K562 (cell line): ENCODE results near the gene CCSER1. TPM values are rescaled to one million over a fixed set of nuclear protein-coding genes. Genes with fewer than 3 reads are reported as not detected.

Experiments used
- ATAC-seq: fragments of 200-7000 bp; cut with Tn5 transposase; 3 replicates; pipeline ENCODE4 v1.9.1; 2020; ENCODE audit warnings: moderate library complexity
- BruUV-seq: library from RNA; stranded (reverse); fragments of 400-500 nt; replicated peaks from 2 replicates; lab custom pipeline; 2021; lab: Mats Ljungman, UMichigan
- CTCF ChIA-PET: fragments of 300-600 bp; formaldehyde crosslinking; extraction: SDS; loops from one replicate; lab custom pipeline; 2021; ENCODE audit warnings: low intra/inter-chr PET ratio; lab: Yijun Ruan, JAX
- POLR2A ChIA-PET: fragments of 300-600, 350-650 bp; sonication (Branson Sonifier 250); formaldehyde crosslinking; extraction: SDS; loops from one replicate; lab custom pipeline; 2021; ENCODE audit warnings: antibody characterized with exemption, inconsistent platforms; lab: Yijun Ruan, JAX
- DNase-seq, 4 experiments: peaks; one replicate each; pipeline versions ENCODE4 v3.0.0 to v3.0.0-alpha.2; 2011 to 2018; ENCODE audit warnings: low spot score in 3 of 4, mixed read lengths in 3 of 4; ENCODE audit errors: extremely low read depth in 1 of 4
- FAIRE-seq: peaks from 2 replicates; lab custom pipeline; 2011; peaks lifted over from hg19 to GRCh38; lab: Jason Lieb, UNC
- H2AFZ ChIP-seq: 2 replicates; pipeline ENCODE4 v1.6.0; 2011; ENCODE audit warnings: low read depth, low read length, control low read depth, inconsistent platforms
- H3K27ac ChIP-seq: fragments of 200-600 bp; 3 replicates; pipeline ENCODE4 v1.8.0; 2011; ENCODE audit warnings: low read depth, mild to moderate bottlenecking, control low read depth, inconsistent platforms, low read length, moderate library complexity, mixed read lengths; ENCODE audit errors: extremely low read depth
- H3K27me3 ChIP-seq, 2 experiments: fragments of 300-600 bp in 1 of 2; 2 replicates in 1 of 2; 3 replicates in 1 of 2; pipeline versions ENCODE4 v1.6.0 to v1.8.0; 2011; ENCODE audit warnings: inconsistent platforms in 2 of 2, low read length in 2 of 2, mild to moderate bottlenecking in 1 of 2, mixed read lengths in 1 of 2, moderate library complexity in 1 of 2; ENCODE audit not compliant: control insufficient read depth in 2 of 2, insufficient read depth in 2 of 2
- H3K36me3 ChIP-seq: fragments of 300-600 bp; 3 replicates; pipeline ENCODE4 v1.8.0; 2011; ENCODE audit warnings: mild to moderate bottlenecking, low read length, inconsistent platforms; ENCODE audit not compliant: control insufficient read depth, insufficient read depth
- H3K4me1 ChIP-seq, 2 experiments: fragments of 200-600 bp in 1 of 2; replicated peaks in 1 of 2; 2 replicates in 1 of 2; 3 replicates in 1 of 2; pipeline versions ENCODE4 v1.5.1 to v1.8.0; 2011; ENCODE audit warnings: inconsistent platforms in 2 of 2, low read length in 2 of 2, mild to moderate bottlenecking in 1 of 2, mixed read lengths in 1 of 2, moderate library complexity in 1 of 2; ENCODE audit not compliant: control insufficient read depth in 2 of 2, insufficient read depth in 2 of 2
- H3K4me2 ChIP-seq: 2 replicates; pipeline ENCODE4 v1.6.1; 2011; ENCODE audit warnings: low read length, control low read depth, inconsistent platforms, mixed read lengths; ENCODE audit not compliant: insufficient read depth
- H3K4me3 ChIP-seq: fragments of 200-600 bp; sonication (generic), shearing (Covaris generic); 2 replicates; pipeline ENCODE4 v1.5.1; 2016; ENCODE audit warnings: control low read depth, inconsistent platforms
- H3K79me2 ChIP-seq: fragments of 200-600 bp; 3 replicates; pipeline ENCODE4 v1.8.0; 2011; ENCODE audit warnings: low read length, inconsistent platforms; ENCODE audit not compliant: control insufficient read depth, insufficient read depth
- H3K9ac ChIP-seq, 2 experiments: 2 replicates each; pipeline versions ENCODE4 v1.6.0 to v1.6.1; 2011; ENCODE audit warnings: low read depth in 2 of 2, low read length in 2 of 2, control low read depth in 1 of 2, inconsistent platforms in 1 of 2, mild to moderate bottlenecking in 1 of 2, mixed read lengths in 1 of 2; ENCODE audit not compliant: insufficient read depth in 1 of 2
- H3K9me1 ChIP-seq: one replicate; pipeline ENCODE4 v1.6.0; 2011; ENCODE audit warnings: inconsistent platforms, mild to moderate bottlenecking, low read length, moderate library complexity; ENCODE audit not compliant: control insufficient read depth, insufficient read depth
- H3K9me3 ChIP-seq: replicated peaks from 2 replicates; pipeline ENCODE4 v1.5.1; 2011; ENCODE audit warnings: low read depth, low read length, inconsistent platforms; ENCODE audit not compliant: control insufficient read depth, insufficient read depth
- H4K20me1 ChIP-seq: replicated peaks from 2 replicates; pipeline ENCODE4 v1.6.1; 2011; ENCODE audit warnings: low read length, inconsistent platforms, mixed read lengths; ENCODE audit not compliant: control insufficient read depth, insufficient read depth
- DLX4 ChIP-seq: fragments of 250-450 bp; sonication (Bioruptor Pico); IDR thresholded peaks from 2 replicates; pipeline ENCODE4 v1.6.1; 2021; ENCODE audit warnings: mild to moderate bottlenecking
- HMG20A ChIP-seq: fragments of 450-650 bp; formaldehyde crosslinking; conservative IDR thresholded peaks from 2 replicates; pipeline ENCODE4 v1.4.0; 2020; ENCODE audit warnings: mild to moderate bottlenecking, mixed read lengths
- MCM3 ChIP-seq: fragments of 450-650 bp; IDR thresholded peaks from 2 replicates; pipeline ENCODE4 v1.6.1; 2016
- MYBL2 ChIP-seq, 2 experiments: fragments of 450-650 bp in 1 of 2; sonication (generic) in 1 of 2; formaldehyde crosslinking in 1 of 2; IDR thresholded peaks; 2 replicates each; pipeline versions ENCODE4 v1.6.1 to v1.8.1; 2017 to 2022; ENCODE audit warnings: borderline replicate concordance in 1 of 2, inconsistent platforms in 1 of 2, low read depth in 1 of 2, mild to moderate bottlenecking in 1 of 2, missing genetic modification reagents in 1 of 2, moderate library complexity in 1 of 2
- NFE2L1 ChIP-seq: fragments of 450-650 bp; IDR thresholded peaks from 2 replicates; pipeline ENCODE4 v1.6.1; 2016; ENCODE audit warnings: missing genetic modification characterization, low read depth, mild to moderate bottlenecking, missing compliant biosample characterization, moderate library complexity, borderline replicate concordance
- PATZ1 ChIP-seq: fragments of 250-450 bp; sonication (Bioruptor Pico); IDR thresholded peaks from 2 replicates; pipeline ENCODE4 v1.5.0; 2020; ENCODE audit warnings: mild to moderate bottlenecking, borderline replicate concordance
- PYGO2 ChIP-seq: fragments of 450-650 bp; IDR thresholded peaks from 2 replicates; pipeline ENCODE4 v1.6.1; 2016; ENCODE audit warnings: mild to moderate bottlenecking, missing genetic modification characterization, moderate library complexity, missing compliant biosample characterization
- SMARCA5 ChIP-seq: fragments of 450-650 bp; IDR thresholded peaks from 2 replicates; pipeline ENCODE4 v1.6.1; 2016
- ZHX1 ChIP-seq: fragments of 150-350 bp; conservative IDR thresholded peaks from 2 replicates; pipeline ENCODE4 v1.6.1; 2014; ENCODE audit warnings: low read length
- ZNF212 ChIP-seq: fragments of 450-650 bp; formaldehyde crosslinking; IDR thresholded peaks from 2 replicates; pipeline ENCODE4 v1.4.0; 2020; ENCODE audit warnings: mild to moderate bottlenecking
- ZNF583 ChIP-seq: fragments of 250-450 bp; sonication (Bioruptor Pico); IDR thresholded peaks from 2 replicates; pipeline ENCODE4 v1.4.0; 2020
- WGBS: fragments of 100-300 bp; shearing (Covaris generic); methylation state at CpG from one replicate; pipeline ENCODE4 v1.1.6; 2016; ENCODE audit warnings: low coverage, mixed read lengths; ENCODE audit not compliant: insufficient coverage; ENCODE audit errors: missing lambda C conversion rate; 5-methylcytosine and 5-hydroxymethylcytosine counted together
- in situ Hi-C: fragments of 300-500 bp; cut with MboI; formaldehyde crosslinking; loops from 4 replicates; pipeline ENCODE4 v1.15.0; 2018; ENCODE audit warnings: inconsistent platforms, mixed read lengths
- intact Hi-C: fragments of 100-400 bp; cut with micrococcal nuclease; formaldehyde crosslinking; loops from 2 replicates; pipeline ENCODE4 v1.14.2; 2022
- polyA plus RNA-seq, 8 experiments: library from polyadenylated mRNA; depleted of rRNA in 4 of 8; stranded (reverse) in 5 of 8; unstranded in 3 of 8; fragments of >200 nt; fragmentation: Nextera tagmentation in 2 of 8; fragmentation: Illumina TruSeq in 1 of 8; extraction: Ambion mirVana in 2 of 8; extraction: Trizol in 1 of 8; gene quantifications; 2 replicates each; pipeline versions ENCODE4 v1.2.1 to v1.2.3, GENCODE V29; 2011 to 2014; ENCODE audit warnings: inconsistent platforms in 1 of 8, missing spikeins in 1 of 8
- total RNA-seq, 7 experiments: library from RNA; depleted of rRNA in 6 of 7; stranded (reverse); fragments of >200 nt in 6 of 7; fragmentation: Illumina TruSeq in 2 of 7; extraction: Trizol in 2 of 7; gene quantifications; 2 replicates each; pipeline versions ENCODE4 v1.2.1 to v1.2.3, GENCODE V29; 2011 to 2021; ENCODE audit warnings: low replicate concordance in 1 of 7

The CCSER1 gene
- total and polyA plus RNA-seq, 9 of the 15 experiments (the other 6 are each of a cell fraction or from before 2014, with no cell fraction given) = not detected

- H3K4me1 ChIP-seq = no peaks in the 10 kb centered on the region
- no peak for DNase-seq
- ChIA-PET POLR2A (no interaction called here), CTCF (no interaction called here)
- in situ Hi-C loops = no loop called here
- ATAC-seq = no peak
- H2AFZ ChIP-seq = no peak overlapping the region
- no peaks in the 10 kb centered on the region for H3K9me3 ChIP-seq
- no peaks in the 10 kb centered on the region for H3K9me1 ChIP-seq
- H3K27ac ChIP-seq = no peak overlapping the region
- no peak overlapping the region for H3K4me3 ChIP-seq
- no peaks in the 10 kb centered on the region for H3K36me3 ChIP-seq
- H3K9ac ChIP-seq = no peak overlapping the region
- 1% methylated on average over 4 of the region's 4 CpGs for WGBS
- BruUV-seq = no TSS peak
- no peaks in the 10 kb centered on the region for H3K27me3 ChIP-seq
- H4K20me1 ChIP-seq = no peaks in the 10 kb centered on the region
- H3K4me2 ChIP-seq = no peak overlapping the region
- H3K79me2 ChIP-seq = no peaks in the 10 kb centered on the region
- intact Hi-C loops = no loop called here
- no peak for FAIRE-seq
- no peak for TF ChIP-seq ZNF583 (CRISPR knock-in tag)
- TF ChIP-seq NFE2L1 (tag) = no peak
Observed at GRCh38 chr4:91497892-91498291, 1370.7 kb downstream of the CCSER1 start.

GRCh38 chr4:91502365-91502764 lies 1375.2 kb downstream of the CCSER1 start:
- no peaks in the 10 kb centered on the region for H4K20me1 ChIP-seq
- intact Hi-C loops (no loop called here), in situ Hi-C loops (no loop called here)
- H3K4me2 ChIP-seq = no peak overlapping the region
- CTCF ChIA-PET = no interaction called here
- no peaks in the 10 kb centered on the region for H3K79me2 ChIP-seq
- no peak for FAIRE-seq
- H3K9ac ChIP-seq = no peak overlapping the region
- BruUV-seq = no TSS peak
- ATAC-seq = no peak
- no peak overlapping the region for H3K4me3 ChIP-seq
- no peak overlapping the region for H2AFZ ChIP-seq
- H3K27ac ChIP-seq = no peak overlapping the region
- H3K4me1 ChIP-seq = no peaks in the 10 kb centered on the region
- no peaks in the 10 kb centered on the region for H3K27me3 ChIP-seq
- no peaks in the 10 kb centered on the region; the same call in 1 of the 2 replicates for H3K9me3 ChIP-seq
- no peaks in the 10 kb centered on the region for H3K36me3 ChIP-seq
- DNase-seq = no peak
- POLR2A ChIA-PET = no interaction called here
- H3K9me1 ChIP-seq = no peaks in the 10 kb centered on the region
- no peak for TF ChIP-seq DLX4 (CRISPR knock-in tag)
- TF ChIP-seq PATZ1 (CRISPR knock-in tag) = no peak
- TF ChIP-seq SMARCA5 = no peak
- TF ChIP-seq PYGO2 (tag) = no peak
- TF ChIP-seq MYBL2 (IDR thresholded peaks at IDR 0.05; ENCODE audit: low read depth) = no peak
- TF ChIP-seq MYBL2 (CRISPR knock-in tag; IDR thresholded peaks at IDR 0.05; ENCODE audit: borderline replicate concordance) = no peak
- no peak for TF ChIP-seq ZNF212 (CRISPR knock-in tag)
- TF ChIP-seq MCM3 = no peak
- no peak for TF ChIP-seq ZHX1
- TF ChIP-seq HMG20A (CRISPR knock-in tag) = no peak
